K562 (cell line): ENCODE results near the gene MYCBP2. TPM values are rescaled to one million over a fixed set of nuclear protein-coding genes. Genes with fewer than 3 reads are reported as not detected.

Experiments
- ADNP ChIP-seq: fragments of 200-800 bp; sonication (Bioruptor generic); IDR thresholded peaks from 2 replicates; pipeline ENCODE4 v1.6.1; 2016; ENCODE audit warnings: missing genetic modification characterization, missing compliant biosample characterization
- CBX2 ChIP-seq: fragments of 200-600 bp; sonication (generic); IDR thresholded peaks from one replicate; pipeline ENCODE4 v1.6.1; 2012; ENCODE audit warnings: mild to moderate bottlenecking, low read length, inconsistent platforms; ENCODE audit not compliant: insufficient read depth, poor library complexity, severe bottlenecking
- CCNT2 ChIP-seq: IDR thresholded peaks from 2 replicates; pipeline ENCODE4 v1.6.1; 2011; ENCODE audit warnings: borderline replicate concordance, low read depth, mild to moderate bottlenecking, moderate library complexity, mixed read lengths, low read length; ENCODE audit not compliant: insufficient read length; ENCODE audit errors: extremely low read depth
- CHD4 ChIP-seq: fragments of 200-600 bp; sonication (generic); IDR thresholded peaks from 3 replicates; pipeline ENCODE4 v1.6.1; 2012; ENCODE audit warnings: low read depth, mild to moderate bottlenecking, mixed read lengths, low read length, inconsistent platforms; ENCODE audit not compliant: insufficient read depth, insufficient replicate concordance, poor library complexity, severe bottlenecking
- GABPA ChIP-seq: fragments of 200-800 bp; sonication (Bioruptor generic); conservative IDR thresholded peaks from 2 replicates; pipeline ENCODE4 v1.6.1; 2016; ENCODE audit warnings: low read depth, missing genetic modification characterization, missing compliant biosample characterization
- HMG20B ChIP-seq: fragments of 250-450 bp; sonication (Bioruptor Pico); IDR thresholded peaks from 2 replicates; pipeline ENCODE4 v1.5.0; 2021; ENCODE audit warnings: mild to moderate bottlenecking
- ID3 ChIP-seq, 2 experiments: fragments of 250-450 bp in 1 of 2; fragments of 450-650 bp in 1 of 2; sonication (Bioruptor Pico) in 1 of 2; IDR thresholded peaks; 2 replicates each; pipeline versions ENCODE4 v1.6.1 to v1.8.0; 2016 to 2021; ENCODE audit warnings: mild to moderate bottlenecking in 2 of 2, moderate library complexity in 2 of 2, missing compliant biosample characterization in 1 of 2, missing genetic modification characterization in 1 of 2
- KDM4B ChIP-seq, 2 experiments: fragments of 450-650 bp in 1 of 2; sonication (generic) in 1 of 2; IDR thresholded peaks; 2 replicates each; pipeline ENCODE4 v1.6.1; 2016 to 2017; ENCODE audit warnings: borderline replicate concordance in 2 of 2, antibody characterized with exemption in 1 of 2, low read depth in 1 of 2, mild to moderate bottlenecking in 1 of 2
- MAFK ChIP-seq: IDR thresholded peaks from 2 replicates; pipeline ENCODE4 v1.6.1; 2011; ENCODE audit warnings: low read length, improper control_type of control experiment
- MYBL2 ChIP-seq, 2 experiments: fragments of 450-650 bp in 1 of 2; sonication (generic) in 1 of 2; formaldehyde crosslinking in 1 of 2; IDR thresholded peaks; 2 replicates each; pipeline versions ENCODE4 v1.6.1 to v1.8.1; 2017 to 2022; ENCODE audit warnings: borderline replicate concordance in 1 of 2, inconsistent platforms in 1 of 2, low read depth in 1 of 2, mild to moderate bottlenecking in 1 of 2, missing genetic modification reagents in 1 of 2, moderate library complexity in 1 of 2
- NEUROD1 ChIP-seq: fragments of 150-350 bp; IDR thresholded peaks from 2 replicates; pipeline ENCODE4 v1.6.1; 2014; ENCODE audit warnings: borderline replicate concordance, low read length, low read depth; ENCODE audit not compliant: partially characterized antibody
- NONO ChIP-seq, 2 experiments: fragments of 200-400 bp in 1 of 2; fragments of 450-650 bp in 1 of 2; formaldehyde crosslinking in 1 of 2; IDR thresholded peaks; 2 replicates each; pipeline ENCODE4 v1.6.1; 2017; ENCODE audit warnings: low read depth in 2 of 2, mild to moderate bottlenecking in 2 of 2, moderate library complexity in 2 of 2, low read length in 1 of 2
- POLR2B ChIP-seq: fragments of 450-650 bp; IDR thresholded peaks from 2 replicates; pipeline ENCODE4 v1.6.1; 2018; ENCODE audit warnings: low read depth; ENCODE audit not compliant: partially characterized antibody
- POLR3G ChIP-seq: IDR thresholded peaks from 2 replicates; pipeline ENCODE4 v1.6.1; 2011; ENCODE audit not compliant: insufficient read length, insufficient replicate concordance; ENCODE audit errors: extremely low read depth
- RUNX1 ChIP-seq: sonication (generic); IDR thresholded peaks from 2 replicates; pipeline ENCODE4 v1.6.1; 2016; ENCODE audit warnings: antibody characterized with exemption, low read depth
- SIN3B ChIP-seq: fragments of 450-650 bp; IDR thresholded peaks from 2 replicates; pipeline ENCODE4 v1.6.1; 2017; ENCODE audit warnings: low read depth, mild to moderate bottlenecking, moderate library complexity
- SMARCA4 ChIP-seq: fragments of 450-650 bp; IDR thresholded peaks from 2 replicates; pipeline ENCODE4 v1.6.1; 2016
- TARDBP ChIP-seq: fragments of 450-650 bp; IDR thresholded peaks from 2 replicates; pipeline ENCODE4 v1.6.1; 2016
- TGIF2 ChIP-seq: sonication (generic); formaldehyde crosslinking; IDR thresholded peaks from 2 replicates; pipeline ENCODE4 v1.8.1; 2022; ENCODE audit warnings: mild to moderate bottlenecking, missing genetic modification reagents, moderate library complexity
- XRCC3 ChIP-seq: fragments of 450-650 bp; IDR thresholded peaks from 2 replicates; pipeline ENCODE4 v1.6.1; 2017; ENCODE audit warnings: mild to moderate bottlenecking, moderate library complexity
- YY1 ChIP-seq, 3 experiments: IDR thresholded peaks; 2 replicates each; pipeline ENCODE4 v1.6.1; 2011; ENCODE audit warnings: low read length in 2 of 3, mild to moderate bottlenecking in 2 of 3, moderate library complexity in 2 of 3, borderline replicate concordance in 1 of 3, control low read depth in 1 of 3, low read depth in 1 of 3; ENCODE audit not compliant: insufficient read depth in 3 of 3, insufficient replicate concordance in 2 of 3, control insufficient read depth in 1 of 3, insufficient read length in 1 of 3; ENCODE audit errors: extremely low read depth in 1 of 3
- ZNF23 ChIP-seq: fragments of 250-450 bp; sonication (Bioruptor Pico); IDR thresholded peaks from 2 replicates; pipeline ENCODE4 v1.4.0; 2020; ENCODE audit warnings: mild to moderate bottlenecking
- ZNF436 ChIP-seq: fragments of 250-450, 450-650 bp; sonication (Bioruptor Pico); formaldehyde crosslinking; IDR thresholded peaks from 2 replicates; pipeline ENCODE4 v1.7.0; 2020; ENCODE audit warnings: mild to moderate bottlenecking
- ZNF57 ChIP-seq: fragments of 450-650 bp; formaldehyde crosslinking; IDR thresholded peaks from 2 replicates; pipeline ENCODE4 v1.4.0; 2020; ENCODE audit warnings: mild to moderate bottlenecking, moderate library complexity
- ZNF584 ChIP-seq: fragments of 200-800 bp; sonication (Bioruptor generic); IDR thresholded peaks from 2 replicates; pipeline ENCODE4 v1.6.1; 2016; ENCODE audit warnings: low read depth, mild to moderate bottlenecking, missing genetic modification characterization, missing compliant biosample characterization
- polyA plus RNA-seq, 8 experiments: library from polyadenylated mRNA; depleted of rRNA in 4 of 8; stranded (reverse) in 5 of 8; unstranded in 3 of 8; fragments of >200 nt; fragmentation: Nextera tagmentation in 2 of 8; fragmentation: Illumina TruSeq in 1 of 8; extraction: Ambion mirVana in 2 of 8; extraction: Trizol in 1 of 8; gene quantifications; 2 replicates each; pipeline versions ENCODE4 v1.2.1 to v1.2.3, GENCODE V29; 2011 to 2014; ENCODE audit warnings: inconsistent platforms in 1 of 8, missing spikeins in 1 of 8
- total RNA-seq, 7 experiments: library from RNA; depleted of rRNA in 6 of 7; stranded (reverse); fragments of >200 nt in 6 of 7; fragmentation: Illumina TruSeq in 2 of 7; extraction: Trizol in 2 of 7; gene quantifications; 2 replicates each; pipeline versions ENCODE4 v1.2.1 to v1.2.3, GENCODE V29; 2011 to 2021; ENCODE audit warnings: low replicate concordance in 1 of 7
- TF ChIP-seq, protein P1 (sequence below): sonication (generic); formaldehyde crosslinking; IDR thresholded peaks from 2 replicates; pipeline ENCODE4 v1.8.1; 2023; ENCODE audit warnings: mild to moderate bottlenecking, missing genetic modification reagents

Gene MYCBP2
- total and polyA plus RNA-seq, 9 of the 15 experiments (the other 6 are each of a cell fraction or from before 2014, with no cell fraction given), result 13.2 to 47.2 (median 28.9) TPM

DNA sequence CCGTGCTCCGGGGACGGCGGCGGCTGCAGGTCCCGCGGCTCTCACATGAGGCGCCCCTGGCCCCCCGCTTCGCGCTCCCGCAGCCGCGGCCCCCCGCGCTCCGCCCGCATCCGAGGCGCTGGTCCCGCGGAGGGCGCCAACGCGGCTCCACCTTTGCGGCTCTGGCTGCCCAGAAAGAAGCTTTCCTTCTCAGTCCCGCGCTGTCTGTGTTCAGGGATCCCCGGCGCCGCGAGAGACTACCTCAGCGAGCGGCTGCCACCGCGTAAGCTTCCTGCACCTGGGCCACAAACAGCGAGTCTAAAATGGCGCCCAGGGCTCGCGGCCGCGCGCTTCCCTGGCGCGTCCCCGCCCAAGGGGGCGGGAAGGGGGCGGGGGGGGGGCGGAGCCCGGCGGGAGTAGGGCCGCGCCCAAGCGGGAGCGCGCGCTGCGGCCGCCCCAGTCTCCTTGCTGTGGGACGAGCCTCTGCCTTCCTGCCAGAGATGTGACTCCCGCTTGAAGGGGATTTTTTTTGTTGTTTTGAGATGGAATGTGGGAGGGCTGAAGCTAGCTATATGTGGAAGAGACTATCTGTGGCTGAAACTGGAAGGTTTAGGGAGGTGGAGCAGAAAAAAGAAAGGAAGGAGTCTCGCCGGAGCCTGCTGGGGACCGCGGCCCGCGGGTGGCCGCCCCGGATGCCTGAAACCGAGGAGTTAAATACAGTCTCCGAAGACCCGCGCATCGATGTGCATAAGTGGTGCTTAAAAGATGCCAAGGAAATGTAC is 299.9 kb downstream of the MYCBP2 start, which contains the start of gene FBXL3 (continued):
- TF ChIP-seq TARDBP, result no peak
- TF ChIP-seq HMG20B (CRISPR knock-in tag), result no peak
- peak in 1 of 2 experiments; percentile 55; a peak in 1 of 4 replicates for TF ChIP-seq NONO (IDR thresholded peaks at IDR 0.05; ENCODE audit: low read depth in 2 of 2, low read length in 1 of 2)
- TF ChIP-seq CHD4, result no peak
- TF ChIP-seq ADNP, result no peak
- no peak for TF ChIP-seq MYBL2 (IDR thresholded peaks at IDR 0.05; ENCODE audit: low read depth)
- no peak for TF ChIP-seq MYBL2 (CRISPR knock-in tag; IDR thresholded peaks at IDR 0.05; ENCODE audit: borderline replicate concordance)
- no peak for TF ChIP-seq TGIF2 (CRISPR knock-in tag)
- no peak for TF ChIP-seq ZNF57 (CRISPR knock-in tag)
- no peak for TF ChIP-seq CCNT2
- no peak for TF ChIP-seq XRCC3
- no peak for TF ChIP-seq NEUROD1
- TF ChIP-seq ZNF436, result no peak
- TF ChIP-seq KDM4B (IDR thresholded peaks at IDR 0.05; ENCODE audit: borderline replicate concordance in 2 of 2, low read depth in 1 of 2), result no peak
- TF ChIP-seq, protein P1, sequence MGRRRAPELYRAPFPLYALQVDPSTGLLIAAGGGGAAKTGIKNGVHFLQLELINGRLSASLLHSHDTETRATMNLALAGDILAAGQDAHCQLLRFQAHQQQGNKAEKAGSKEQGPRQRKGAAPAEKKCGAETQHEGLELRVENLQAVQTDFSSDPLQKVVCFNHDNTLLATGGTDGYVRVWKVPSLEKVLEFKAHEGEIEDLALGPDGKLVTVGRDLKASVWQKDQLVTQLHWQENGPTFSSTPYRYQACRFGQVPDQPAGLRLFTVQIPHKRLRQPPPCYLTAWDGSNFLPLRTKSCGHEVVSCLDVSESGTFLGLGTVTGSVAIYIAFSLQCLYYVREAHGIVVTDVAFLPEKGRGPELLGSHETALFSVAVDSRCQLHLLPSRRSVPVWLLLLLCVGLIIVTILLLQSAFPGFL (CRISPR knock-in tag), result no peak
- peak; percentile 50 to 94 (median 88) for TF ChIP-seq YY1 (IDR thresholded peaks at IDR 0.05; ENCODE audit: borderline replicate concordance in 1 of 3, control insufficient read depth in 1 of 3, extremely low read depth in 1 of 3, insufficient read depth in 3 of 3, insufficient read length in 1 of 3, insufficient replicate concordance in 2 of 3, low read depth in 1 of 3, low read length in 2 of 3)
- TF ChIP-seq ZNF584 (CRISPR knock-in tag), result no peak
- no peak for TF ChIP-seq MAFK
- TF ChIP-seq GABPA, result no peak
- TF ChIP-seq ZNF23 (CRISPR knock-in tag), result no peak
- no peak for TF ChIP-seq CBX2
- TF ChIP-seq SMARCA4, result 0 out of 2 replicates have a peak, but pooled peaks have one; percentile 29
- no peak for TF ChIP-seq POLR3G
- peak; percentile 27; the same call in 1 of the 2 replicates for TF ChIP-seq SIN3B
- peak; percentile 65 for TF ChIP-seq POLR2B
- TF ChIP-seq RUNX1, result no peak
- TF ChIP-seq ID3 (CRISPR knock-in tag; IDR thresholded peaks at IDR 0.05), result no peak
- TF ChIP-seq ID3 (tag; IDR thresholded peaks at IDR 0.05), result no peak
